Mesodermal cell (in vitro differentiated cells): ENCODE data around the gene FANCE. TPM values are rescaled to one million over a fixed set of nuclear protein-coding genes. Genes with fewer than 3 reads are reported as not detected.

ENCODE experiments used
- H3K27ac ChIP-seq: 2 replicates; pipeline ENCODE4 v1.7.0; 2013; ENCODE audit warnings: mild to moderate bottlenecking, low read depth, low read length, moderate library complexity; ENCODE audit not compliant: severe bottlenecking
- H3K36me3 ChIP-seq: 2 replicates; pipeline ENCODE4 v1.7.1; 2013; ENCODE audit warnings: mild to moderate bottlenecking, low read length, moderate library complexity; ENCODE audit not compliant: control insufficient read depth, insufficient read depth
- H3K4me1 ChIP-seq: one replicate; pipeline ENCODE4 v1.7.1; 2013; ENCODE audit warnings: mild to moderate bottlenecking, low read length; ENCODE audit not compliant: insufficient read depth, control insufficient read depth, poor library complexity, severe bottlenecking
- H3K4me3 ChIP-seq: 2 replicates; pipeline ENCODE4 v1.7.0; 2013; ENCODE audit warnings: low read length, control low read depth, mild to moderate bottlenecking; ENCODE audit not compliant: insufficient read depth, poor library complexity, severe bottlenecking; ENCODE audit errors: extremely low read depth
- H3K9me3 ChIP-seq: 2 replicates; pipeline ENCODE4 v1.7.1; 2013; ENCODE audit warnings: mild to moderate bottlenecking, low read length, moderate library complexity; ENCODE audit not compliant: control insufficient read depth
- WGBS, 2 experiments: methylation state at CpG; one replicate each; pipeline ENCODE4 v1.1.5; 2013; ENCODE audit warnings: missing lambda C conversion rate in 2 of 2; ENCODE audit not compliant: insufficient coverage in 2 of 2; 5-methylcytosine and 5-hydroxymethylcytosine counted together
- polyA plus RNA-seq, 2 experiments: library from polyadenylated mRNA; stranded (reverse); fragments of 50-300 nt; gene quantifications; one replicate each; pipeline ENCODE4 v1.2.3, GENCODE V29; 2013

The FANCE gene, protein sequence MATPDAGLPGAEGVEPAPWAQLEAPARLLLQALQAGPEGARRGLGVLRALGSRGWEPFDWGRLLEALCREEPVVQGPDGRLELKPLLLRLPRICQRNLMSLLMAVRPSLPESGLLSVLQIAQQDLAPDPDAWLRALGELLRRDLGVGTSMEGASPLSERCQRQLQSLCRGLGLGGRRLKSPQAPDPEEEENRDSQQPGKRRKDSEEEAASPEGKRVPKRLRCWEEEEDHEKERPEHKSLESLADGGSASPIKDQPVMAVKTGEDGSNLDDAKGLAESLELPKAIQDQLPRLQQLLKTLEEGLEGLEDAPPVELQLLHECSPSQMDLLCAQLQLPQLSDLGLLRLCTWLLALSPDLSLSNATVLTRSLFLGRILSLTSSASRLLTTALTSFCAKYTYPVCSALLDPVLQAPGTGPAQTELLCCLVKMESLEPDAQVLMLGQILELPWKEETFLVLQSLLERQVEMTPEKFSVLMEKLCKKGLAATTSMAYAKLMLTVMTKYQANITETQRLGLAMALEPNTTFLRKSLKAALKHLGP
- 11.6 TPM for polyA plus RNA-seq (2013, experiment 1 of 2)
- 10.0 TPM for polyA plus RNA-seq (2013, experiment 2 of 2)

DNA sequence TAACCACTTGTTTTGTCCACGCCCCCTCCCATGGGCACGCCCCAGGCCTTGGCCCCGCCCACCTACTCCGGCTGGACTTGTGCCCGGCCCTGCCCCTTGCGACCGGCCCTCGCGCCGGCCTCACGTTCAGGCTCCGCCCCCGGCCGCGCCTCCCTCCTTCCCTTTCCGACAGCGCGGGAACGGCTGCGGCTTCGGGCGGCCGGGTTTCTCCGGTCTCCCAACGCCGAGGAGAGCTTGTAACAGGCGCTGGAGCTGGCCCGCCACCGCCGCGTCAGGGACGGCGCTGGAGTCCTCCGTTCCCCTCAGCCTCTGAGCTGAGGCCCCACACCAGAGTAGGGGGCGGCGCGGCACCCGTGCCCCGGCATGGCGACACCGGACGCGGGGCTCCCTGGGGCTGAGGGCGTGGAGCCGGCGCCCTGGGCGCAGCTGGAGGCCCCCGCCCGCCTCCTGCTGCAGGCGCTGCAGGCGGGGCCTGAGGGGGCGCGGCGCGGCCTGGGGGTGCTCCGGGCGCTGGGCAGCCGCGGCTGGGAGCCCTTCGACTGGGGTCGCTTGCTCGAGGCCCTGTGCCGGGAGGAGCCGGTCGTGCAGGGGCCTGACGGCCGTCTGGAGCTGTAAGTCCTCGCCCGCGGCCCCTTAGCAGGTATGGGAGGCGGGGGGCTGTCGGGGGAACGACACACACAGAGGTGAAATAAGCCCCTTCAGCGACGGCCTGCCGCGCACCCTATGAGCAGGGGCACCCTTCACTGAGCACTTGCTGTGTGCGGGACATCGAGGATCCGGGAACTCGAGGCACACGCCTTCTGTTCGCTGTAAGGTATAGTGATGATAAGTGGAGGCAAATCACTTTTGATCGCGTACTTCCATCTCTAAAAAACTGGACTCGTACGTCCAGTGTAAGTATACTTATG lies at the start of gene FANCE:
FANCE (plus strand) TSS at position 156 of the 908 bp plus-strand sequence; CDS start at position 364, 208 bp downstream.
- Histone ChIP-seq H3K27ac (peak within 1 kb of the TSS; percentile 36), H3K4me1 (peaks cover 12% of the 10 kb centered on the region), H3K4me3 (peak within 1 kb of the TSS; percentile 58), H3K9me3 (no peaks in the 10 kb centered on the region), H3K36me3 (peaks cover 12% of the 10 kb centered on the region)
- 1 to 2% methylated on average over 57 to 69 of the region's 87 CpGs for WGBS, 2 experiments

DNA sequence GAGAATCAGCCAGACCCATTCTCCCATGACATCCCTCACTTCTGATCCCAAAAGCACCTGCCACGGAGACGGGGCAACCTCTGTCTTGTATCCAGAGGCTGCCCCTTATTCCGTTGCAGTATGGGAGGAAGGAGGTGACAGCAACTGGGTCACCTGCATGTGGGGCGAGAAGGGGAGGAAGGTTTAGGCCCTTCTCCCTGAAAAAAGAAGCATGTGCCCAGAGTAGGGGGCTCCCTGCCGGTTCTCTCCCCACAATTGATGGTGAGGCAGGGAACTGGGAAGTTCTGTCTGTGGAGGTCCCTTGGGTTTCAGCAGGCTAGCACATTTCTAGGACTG lies 49.3 kb upstream of the FANCE start:
- Histone ChIP-seq H3K4me1 (no peaks in the 10 kb centered on the region), H3K9me3 (no peaks in the 10 kb centered on the region)
- WGBS, 2 experiments, result no CpG with 5 or more reads among the region's 5 CpGs

DNA sequence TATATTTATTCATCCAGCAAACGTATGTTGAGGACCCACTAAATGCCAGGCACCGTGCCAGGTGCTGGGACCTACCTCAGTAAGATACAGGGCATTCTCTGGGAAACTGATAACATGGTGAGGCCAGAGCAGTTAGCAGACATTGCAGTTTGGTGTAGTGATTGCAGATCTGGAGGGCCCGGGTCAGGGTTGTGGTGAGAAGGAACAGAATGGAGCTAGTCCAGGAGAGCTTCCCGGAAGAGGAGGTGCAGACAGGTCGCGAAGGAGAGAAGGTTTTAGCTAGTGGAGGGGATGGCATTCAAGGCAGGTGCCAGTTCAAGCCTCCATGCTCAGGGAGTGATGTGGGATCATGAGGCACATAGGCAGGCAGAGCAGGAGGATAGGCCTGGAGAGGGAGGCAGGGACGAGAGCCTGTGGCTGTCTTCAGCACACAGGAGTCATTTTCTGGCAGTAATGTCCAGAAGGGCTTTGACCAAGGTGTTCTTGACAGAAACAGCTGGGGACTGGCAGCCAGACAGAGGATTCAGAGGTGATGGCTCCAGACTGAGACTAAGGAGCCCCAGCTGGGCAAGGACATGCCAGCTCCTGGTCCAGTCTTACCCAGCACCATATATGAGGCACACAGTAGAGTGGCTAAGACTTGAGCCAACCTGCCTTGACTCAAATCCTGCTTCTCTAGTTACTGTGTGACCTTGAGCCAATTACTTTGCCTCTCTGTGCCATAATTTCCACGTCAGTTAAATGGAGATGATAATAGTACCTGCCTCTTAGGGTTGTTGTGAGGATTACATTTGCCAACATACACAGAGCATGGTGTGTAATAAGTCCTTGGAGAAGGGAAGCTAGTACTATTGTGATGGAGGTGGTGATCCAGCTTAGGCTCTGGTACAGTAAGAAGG lies 48.3 kb upstream of the FANCE start:
- Histone ChIP-seq H3K36me3 (peaks cover 3% of the 10 kb centered on the region), H3K9me3 (no peaks in the 10 kb centered on the region), H3K4me1 (no peaks in the 10 kb centered on the region), H3K27ac (no peak overlapping the region), H3K4me3 (no peak overlapping the region)
- 92 to 96% methylated on average over 7 of the region's 8 CpGs for WGBS, 2 experiments

More for the DNA sequence above, 49.3 kb upstream of the FANCE start:
- H3K27ac ChIP-seq, result no peak overlapping the region
- H3K4me3 ChIP-seq, result no peak overlapping the region
- peaks cover 6% of the 10 kb centered on the region for H3K36me3 ChIP-seq

DNA sequence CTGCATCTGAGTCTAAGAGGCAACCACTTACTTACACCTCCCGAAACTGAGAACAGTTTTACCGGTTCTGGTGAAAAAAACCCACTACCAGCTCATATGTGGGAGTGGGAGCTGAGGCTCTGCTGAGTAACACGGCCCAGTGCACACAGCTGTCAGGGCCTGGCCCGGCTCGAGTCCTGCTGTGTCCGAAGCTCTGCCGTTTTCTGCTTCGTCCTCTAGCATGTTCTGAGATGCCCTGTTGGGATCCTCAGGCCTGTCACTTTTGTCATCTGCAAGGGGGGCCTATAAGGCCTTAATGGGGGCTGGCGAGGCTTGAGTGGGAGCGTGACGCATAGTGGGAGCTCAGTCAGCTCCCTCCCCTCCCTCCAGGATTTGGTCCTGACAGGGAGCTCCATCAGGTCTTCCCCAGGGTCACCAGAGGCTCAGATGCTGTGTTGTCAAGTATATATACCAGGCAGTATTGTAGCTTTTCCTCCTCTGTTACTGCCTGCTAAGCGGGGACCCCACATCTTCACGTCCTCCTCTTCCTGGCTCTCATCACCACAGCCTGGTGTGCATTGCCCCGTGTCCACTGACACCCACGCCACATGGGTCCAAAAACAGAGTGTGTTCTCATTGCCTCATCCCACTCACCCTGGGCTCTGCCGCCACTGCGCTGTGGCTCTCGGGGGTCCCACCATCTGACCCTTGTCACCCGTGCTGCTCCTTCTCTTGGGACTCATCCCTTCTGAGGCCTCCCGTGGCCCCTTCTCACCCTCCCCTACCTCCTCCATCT lies 45.2 kb upstream of the FANCE start:
- H3K36me3 ChIP-seq, result peaks cover 7% of the 10 kb centered on the region
- no peak overlapping the region for H3K27ac ChIP-seq
- H3K4me3 ChIP-seq, result no peak overlapping the region
- no peaks in the 10 kb centered on the region for H3K4me1 ChIP-seq
- WGBS, 2 experiments, result 90 to 96% methylated on average over 14 to 18 of the region's 20 CpGs
- H3K9me3 ChIP-seq, result no peaks in the 10 kb centered on the region

DNA sequence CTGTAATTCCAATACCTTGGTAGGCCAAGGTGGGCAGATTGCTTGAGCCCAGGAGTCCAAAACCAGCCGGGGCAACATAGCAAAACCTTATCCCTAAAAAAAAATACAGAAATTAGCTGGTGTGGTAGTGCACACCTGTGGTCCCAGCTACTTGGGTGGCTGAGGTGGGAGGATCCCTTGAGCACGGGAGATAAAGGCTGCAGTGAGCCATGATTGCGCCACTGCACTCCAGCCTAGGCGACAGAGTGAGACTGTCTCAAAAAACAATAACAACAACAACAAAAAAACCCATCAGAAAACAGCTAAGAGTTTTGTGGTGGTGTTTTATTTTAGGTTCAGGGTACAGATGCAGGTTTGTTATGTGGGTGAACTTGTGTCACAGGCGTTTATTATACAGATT lies 42.9 kb upstream of the FANCE start:
- Histone ChIP-seq H3K36me3 (peaks cover 14% of the 10 kb centered on the region), H3K9me3 (no peaks in the 10 kb centered on the region), H3K27ac (no peak overlapping the region), H3K4me3 (no peak overlapping the region), H3K4me1 (no peaks in the 10 kb centered on the region)
- WGBS, 2 experiments, result no CpG with 5 or more reads among the region's 5 CpGs

DNA sequence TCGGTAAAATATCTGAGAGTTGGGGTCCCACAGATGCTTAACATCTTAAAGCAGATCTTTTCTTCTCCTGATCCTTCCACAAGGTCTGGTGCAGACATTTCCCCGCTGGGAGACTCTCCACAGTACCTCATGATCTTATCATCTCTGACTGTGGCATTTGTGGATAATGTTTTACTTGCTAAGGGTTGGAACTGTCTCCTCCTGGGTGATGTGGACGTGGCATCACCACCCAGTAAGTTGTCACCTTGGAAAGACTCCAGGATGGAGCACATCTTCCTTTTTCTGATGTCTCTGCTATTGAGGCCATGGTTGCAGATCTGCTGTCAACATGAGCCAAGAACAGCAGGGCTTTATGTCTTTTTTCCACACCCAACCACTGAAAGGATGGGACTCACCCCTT lies 42.0 kb upstream of the FANCE start:
- WGBS, 2 experiments, result 0% methylated on average over 1 of the region's 3 CpGs
- no peaks in the 10 kb centered on the region for H3K9me3 ChIP-seq
- no peak overlapping the region for H3K27ac ChIP-seq
- peaks cover 14% of the 10 kb centered on the region for H3K36me3 ChIP-seq
- H3K4me3 ChIP-seq, result no peak overlapping the region
- no peaks in the 10 kb centered on the region for H3K4me1 ChIP-seq

DNA sequence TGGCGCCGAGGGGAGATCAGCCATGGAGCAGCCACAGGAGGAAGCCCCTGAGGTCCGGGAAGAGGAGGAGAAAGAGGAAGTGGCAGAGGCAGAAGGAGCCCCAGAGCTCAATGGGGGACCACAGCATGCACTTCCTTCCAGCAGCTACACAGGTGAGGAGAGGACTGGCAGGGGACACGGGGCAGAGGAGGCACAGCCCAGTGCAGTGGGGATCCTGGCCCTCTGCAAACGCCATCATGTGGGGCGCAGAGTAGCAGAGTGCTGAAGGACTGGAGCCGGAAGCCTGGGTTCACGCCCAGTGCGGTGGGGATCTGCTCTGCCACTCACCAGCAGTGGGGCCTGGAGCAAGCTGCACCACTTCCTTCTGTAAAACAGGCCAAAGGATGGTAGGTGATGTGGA lies 41.1 kb upstream of the FANCE start:
- WGBS, 2 experiments, result 82 to 91% methylated on average over 7 to 9 of the region's 9 CpGs
- Histone ChIP-seq H3K4me1 (no peaks in the 10 kb centered on the region), H3K9me3 (no peaks in the 10 kb centered on the region), H3K36me3 (peaks cover 15% of the 10 kb centered on the region), H3K4me3 (no peak overlapping the region), H3K27ac (no peak overlapping the region)

DNA sequence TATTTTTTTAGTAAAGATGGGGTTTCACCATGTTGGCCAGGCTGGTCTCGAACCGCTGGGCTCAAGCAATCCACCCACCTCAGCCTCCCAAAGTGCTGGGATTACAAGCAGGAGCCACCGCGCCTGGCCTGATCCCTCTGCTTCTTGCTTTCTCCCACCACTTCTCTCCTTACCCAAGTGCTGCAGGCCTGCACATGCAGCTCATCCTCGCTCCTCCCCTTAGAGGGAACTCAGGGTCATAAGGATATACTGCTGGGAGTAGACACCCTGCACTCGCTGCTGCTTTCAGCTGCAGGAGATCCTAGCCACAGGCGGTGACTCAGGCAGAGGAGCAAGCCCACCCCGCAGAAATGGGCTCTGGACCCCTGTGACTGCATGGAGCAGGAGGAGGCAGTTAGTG lies 40.0 kb upstream of the FANCE start:
- H3K27ac ChIP-seq, result no peak overlapping the region
- H3K36me3 ChIP-seq, result peaks cover 25% of the 10 kb centered on the region
- 94 to 100% methylated on average over 6 to 8 of the region's 8 CpGs for WGBS, 2 experiments
- H3K4me1 ChIP-seq, result no peaks in the 10 kb centered on the region
- H3K4me3 ChIP-seq, result no peak overlapping the region
- no peaks in the 10 kb centered on the region for H3K9me3 ChIP-seq

DNA sequence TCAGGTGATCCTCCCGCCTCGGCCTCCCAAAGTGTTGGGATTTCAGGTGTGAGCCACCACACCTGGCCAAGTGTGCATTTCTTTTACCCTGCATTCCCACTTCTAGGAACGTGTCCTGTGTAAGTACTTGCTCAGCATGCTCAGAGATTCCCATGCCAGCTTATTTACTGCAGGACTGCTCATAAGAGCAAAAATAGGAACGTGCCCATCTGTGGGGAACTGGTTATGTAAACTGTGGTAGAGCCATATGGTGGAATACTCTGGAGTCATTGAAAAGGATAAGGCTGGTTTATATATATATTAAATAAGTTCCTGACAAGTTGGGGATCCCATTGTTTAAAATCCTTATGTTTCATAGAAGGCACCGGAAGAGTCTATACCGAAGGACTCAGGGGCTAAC lies 38.2 kb upstream of the FANCE start:
- no peak overlapping the region for H3K27ac ChIP-seq
- 98 to 100% methylated on average over 3 to 6 of the region's 6 CpGs for WGBS, 2 experiments
- H3K4me3 ChIP-seq, result no peak overlapping the region
- no peaks in the 10 kb centered on the region for H3K4me1 ChIP-seq
- H3K36me3 ChIP-seq, result peaks cover 31% of the 10 kb centered on the region
- no peaks in the 10 kb centered on the region for H3K9me3 ChIP-seq
